GM19372 (cell line): Measurements from ENCODE around the gene DYNLT5.
"Not testable (repeated sequence)": the region's sequence is repeated elsewhere in the genome, so short reads cannot be mapped to it uniquely, and the experiment has no call there.

Experiments used
- ATAC-seq: cut with Tn5 transposase; IDR thresholded peaks from one replicate; pipeline ENCODE4 v1.9.1; 2021; ENCODE audit warnings: mild to moderate bottlenecking, low read depth, moderate library complexity; ENCODE audit not compliant: unreplicated experiment

DYNLT5 gene

DNA sequence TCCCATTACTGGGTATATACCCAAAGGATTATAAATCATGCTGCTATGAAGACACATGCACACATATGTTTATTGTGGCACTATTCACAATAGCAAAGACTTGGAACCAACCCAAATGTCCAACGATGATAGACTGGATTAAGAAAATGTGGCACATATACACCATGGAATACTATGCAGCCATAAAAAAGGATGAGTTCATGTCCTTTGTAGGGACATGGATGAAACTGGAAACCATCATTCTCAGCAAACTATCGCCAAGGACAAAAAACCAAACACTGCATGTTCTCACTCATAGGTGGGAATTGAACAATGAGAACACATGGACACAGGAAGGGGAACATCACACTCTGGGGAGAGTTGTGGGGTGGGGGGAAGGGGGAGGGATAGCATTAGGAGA, 33.5 kb downstream of the DYNLT5 start:
- ATAC-seq, result not testable (repeated sequence)

DNA sequence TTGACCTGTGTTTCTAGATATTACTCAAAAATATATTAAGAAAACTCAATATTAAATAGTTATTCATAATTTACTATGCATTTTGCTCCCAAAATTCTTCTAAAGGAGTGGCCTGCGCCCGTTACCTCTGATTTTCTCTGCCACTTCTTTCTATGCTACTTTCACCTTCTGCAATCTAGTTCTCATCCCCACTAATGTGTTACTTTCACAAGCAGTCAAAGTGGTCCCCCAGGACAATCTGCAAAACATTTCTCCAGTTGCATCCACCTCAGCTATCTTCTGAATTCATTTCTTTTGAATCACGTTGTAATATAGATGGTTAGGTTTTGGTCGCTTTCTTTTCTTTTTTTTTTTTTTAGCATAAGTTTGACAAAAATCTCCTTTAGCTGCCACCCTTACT, 35.4 kb downstream of the DYNLT5 start:
- ATAC-seq, result no peak

DNA sequence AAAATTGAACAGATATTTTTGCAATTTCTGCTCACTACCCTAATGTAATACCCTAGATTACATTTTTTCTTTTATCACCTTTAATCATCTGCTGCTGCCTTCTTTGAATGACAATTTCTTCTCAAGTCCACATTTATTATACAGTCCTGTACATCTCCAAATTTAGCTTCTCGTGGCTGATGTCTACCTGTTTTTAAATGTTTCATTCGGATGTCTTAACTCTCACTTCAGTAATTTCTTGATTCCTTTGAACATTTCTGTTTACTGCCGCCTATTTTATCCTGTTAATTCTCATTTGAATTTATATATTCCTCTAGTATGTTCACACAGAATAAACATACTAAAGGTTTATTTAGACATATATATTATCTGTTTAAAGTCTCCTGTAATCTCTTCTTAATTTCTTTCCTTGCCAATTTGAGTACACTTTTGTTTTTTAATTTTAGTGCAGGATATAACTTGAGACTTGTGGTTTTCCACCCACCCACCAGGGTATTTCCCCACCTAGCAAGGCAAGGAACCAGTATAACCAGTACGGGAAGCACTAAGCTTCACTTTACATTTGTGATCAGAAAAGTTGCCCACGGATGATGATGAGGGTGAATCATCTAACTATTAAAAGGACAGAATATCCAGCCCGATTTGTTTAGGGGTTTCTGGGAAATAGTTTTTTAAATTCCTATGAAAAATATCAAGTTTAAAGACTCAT, 36.1 kb downstream of the DYNLT5 start:
- ATAC-seq, result peak; percentile 74

DNA sequence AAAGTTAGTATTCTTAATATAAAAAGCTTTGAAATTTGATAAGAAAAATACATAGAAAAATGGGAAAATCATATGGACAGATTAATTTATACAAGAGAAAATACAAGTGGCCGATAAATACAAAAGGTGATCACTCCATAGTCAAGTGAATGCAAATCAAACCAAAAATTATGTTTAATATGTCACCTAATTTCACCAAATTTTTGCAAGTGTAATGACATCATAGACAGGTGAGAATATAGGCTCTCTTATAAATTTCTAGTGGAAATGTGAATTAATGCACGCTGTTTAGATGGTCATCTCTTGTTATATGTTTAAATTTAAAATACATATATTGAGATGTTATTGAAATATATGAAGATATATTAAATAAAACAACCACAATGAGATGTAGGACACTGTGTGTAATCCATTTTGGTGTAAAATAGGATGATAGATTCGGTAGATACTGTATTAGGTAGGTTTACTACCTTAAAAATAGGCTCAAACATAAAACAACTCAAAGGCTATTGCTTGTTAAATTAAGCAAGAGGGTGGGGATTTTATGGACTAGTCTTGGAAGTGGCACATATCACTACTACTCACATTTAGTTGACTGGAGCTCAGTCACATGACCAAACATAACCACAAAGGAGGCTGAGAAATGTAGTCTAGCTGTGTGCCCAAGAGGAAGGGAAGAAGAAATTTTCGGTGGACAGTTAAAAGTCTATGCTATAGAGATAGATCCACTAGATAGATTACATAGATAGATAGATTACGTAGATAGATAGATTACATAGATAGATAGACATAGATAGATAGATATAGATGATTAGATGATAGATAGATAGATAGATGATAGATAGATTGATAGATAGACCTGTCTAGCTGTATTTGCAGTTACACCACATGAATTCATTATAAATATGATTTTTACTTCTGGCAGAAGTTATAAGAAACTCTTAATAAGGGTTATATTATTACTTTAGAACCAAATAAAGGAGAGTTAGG, 39.7 kb downstream of the DYNLT5 start:
- no peak for ATAC-seq

DNA sequence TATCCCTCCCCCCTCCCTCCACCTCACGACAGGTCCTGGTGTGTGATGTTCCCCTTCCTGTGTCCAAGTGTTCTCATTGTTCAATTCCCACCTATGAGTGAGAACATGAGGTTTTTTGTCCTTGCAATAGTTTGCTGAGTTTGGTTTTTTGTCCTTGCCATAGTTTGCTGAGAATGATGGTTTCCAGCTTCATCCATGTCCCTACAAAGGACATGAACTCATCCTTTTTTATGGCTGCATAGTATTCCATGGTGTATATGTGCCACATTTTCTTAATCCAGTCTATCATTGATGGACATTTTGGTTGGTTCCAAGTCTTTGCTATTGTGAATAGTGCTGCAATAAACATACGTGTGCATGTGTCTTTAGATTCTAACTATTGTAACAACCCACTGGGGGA, 43.6 kb downstream of the DYNLT5 start:
- ATAC-seq, result not testable (repeated sequence)

DNA sequence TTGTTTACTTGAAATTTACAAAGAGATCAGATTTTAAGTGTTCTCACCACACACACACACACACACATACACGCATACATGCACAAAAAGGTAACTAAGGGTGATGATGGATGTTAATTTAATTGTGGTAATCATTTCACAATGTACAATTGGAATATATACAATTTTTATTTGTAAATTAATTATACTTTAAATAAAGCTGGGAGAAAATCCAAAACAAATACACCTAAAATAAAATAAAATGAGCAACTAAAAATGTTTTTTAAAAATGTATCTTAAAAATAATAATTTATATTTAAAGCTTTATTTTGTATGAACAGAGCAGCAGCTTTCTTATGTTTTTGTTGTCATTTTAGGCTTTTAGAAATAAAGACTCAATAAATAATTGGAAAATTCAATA, 57.0 kb downstream of the DYNLT5 start:
- ATAC-seq, result no peak

DNA sequence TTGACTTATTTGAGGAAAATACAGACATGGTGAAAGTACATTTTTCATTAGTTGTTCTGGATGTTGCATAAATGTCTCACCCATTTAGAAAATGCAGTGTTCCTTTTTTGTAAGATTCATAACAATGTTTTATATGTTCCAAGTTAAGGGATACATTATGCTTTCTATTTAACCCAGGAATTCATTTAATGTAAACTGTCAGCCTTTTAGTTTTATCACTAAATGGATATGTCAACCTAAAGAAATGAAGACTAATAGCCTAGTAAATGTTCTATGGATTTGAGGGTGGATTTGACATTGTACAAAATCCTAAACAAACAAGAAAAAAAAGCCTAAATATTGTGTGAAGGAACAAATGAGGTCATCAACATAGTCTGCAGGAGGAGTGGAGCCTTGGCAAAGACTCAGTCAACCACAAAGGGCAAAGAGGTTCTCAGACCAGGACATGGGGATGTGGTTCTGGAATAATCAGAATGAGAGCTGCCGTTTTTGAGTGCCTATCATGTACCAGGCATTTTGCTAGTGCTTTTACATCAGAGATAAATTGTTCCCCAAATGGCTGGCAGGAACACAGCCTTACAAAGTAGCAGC, 57.6 kb downstream of the DYNLT5 start:
- no peak for ATAC-seq

DNA sequence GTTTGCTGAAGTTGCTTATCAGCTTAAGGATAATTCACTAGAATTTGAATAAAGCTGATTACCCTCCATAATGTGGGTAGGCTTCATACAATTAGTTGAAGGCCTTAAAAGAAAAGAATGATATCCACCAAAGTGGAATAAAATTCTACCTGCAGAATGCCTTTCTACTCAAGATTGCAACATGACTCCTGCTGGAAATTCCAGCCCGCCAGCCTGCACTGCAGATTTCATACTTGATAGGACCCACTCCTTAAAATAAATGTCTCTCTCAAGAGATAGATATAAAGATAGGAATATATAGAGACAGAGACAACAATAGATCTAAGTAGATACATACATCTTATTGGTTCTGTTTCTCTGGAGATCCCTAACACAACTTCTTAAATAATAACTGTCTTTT, 72.5 kb downstream of the DYNLT5 start:
- no peak for ATAC-seq
